Karpas-422 (cell line): ENCODE results near the gene SDHAF2. TPM values are rescaled to one million over a fixed set of nuclear protein-coding genes. Genes with fewer than 3 reads are reported as not detected.

ENCODE experiments used
- DNase-seq: peaks from one replicate; pipeline ENCODE4 v3.0.0-alpha.2; 2015
- H2AFZ ChIP-seq: fragments of 200-600 bp; sonication (generic); 2 replicates; pipeline ENCODE4 v1.6.1; 2014; ENCODE audit warnings: antibody characterized with exemption, low read length, mixed read lengths
- H3K27ac ChIP-seq: fragments of 200-600 bp; sonication (generic); 2 replicates; pipeline ENCODE4 v1.5.1; 2014; ENCODE audit warnings: mild to moderate bottlenecking, low read length, moderate library complexity
- H3K27me3 ChIP-seq: fragments of 200-600 bp; sonication (generic); 2 replicates; pipeline ENCODE4 v1.6.1; 2014; ENCODE audit warnings: low read length, mixed read lengths
- H3K36me3 ChIP-seq: fragments of 200-600 bp; sonication (generic); 2 replicates; pipeline ENCODE4 v1.6.1; 2014; ENCODE audit warnings: low read length, mixed read lengths; ENCODE audit not compliant: insufficient read depth
- H3K4me1 ChIP-seq: fragments of 200-600 bp; sonication (generic); 2 replicates; pipeline ENCODE4 v1.6.1; 2014; ENCODE audit warnings: mild to moderate bottlenecking, low read length, mixed read lengths
- H3K4me2 ChIP-seq: fragments of 200-600 bp; sonication (generic); 2 replicates; pipeline ENCODE4 v1.6.1; 2014; ENCODE audit warnings: low read length, low read depth, mild to moderate bottlenecking; ENCODE audit not compliant: poor library complexity, severe bottlenecking
- H3K4me3 ChIP-seq: fragments of 200-600 bp; sonication (generic); 2 replicates; pipeline ENCODE4 v1.5.1; 2014; ENCODE audit warnings: mild to moderate bottlenecking, antibody characterized with exemption, low read length, mixed read lengths
- H3K79me2 ChIP-seq: fragments of 200-600 bp; sonication (generic); 2 replicates; pipeline ENCODE4 v1.6.1; 2014; ENCODE audit warnings: mild to moderate bottlenecking, low read length, mixed read lengths
- H3K9ac ChIP-seq: fragments of 200-600 bp; sonication (generic); 2 replicates; pipeline ENCODE4 v1.6.0; 2014; ENCODE audit warnings: low read length
- H3K9me2 ChIP-seq: fragments of 200-600 bp; sonication (generic), shearing (Covaris generic); replicated peaks from 2 replicates; pipeline ENCODE4 v1.6.0; 2014; ENCODE audit warnings: mild to moderate bottlenecking, low read length, moderate library complexity; ENCODE audit not compliant: insufficient read depth
- H3K9me3 ChIP-seq: fragments of 300-700, 200-600 bp; sonication (generic); 2 replicates; pipeline ENCODE4 v1.6.1; 2014; ENCODE audit warnings: low read length, mixed read lengths
- H4K20me1 ChIP-seq: fragments of 200-600 bp; sonication (generic); 2 replicates; pipeline ENCODE4 v1.6.1; 2014; ENCODE audit warnings: mild to moderate bottlenecking, antibody characterized with exemption, low read length, low read depth; ENCODE audit not compliant: insufficient read depth
- total RNA-seq: library from RNA; depleted of rRNA; stranded (reverse); fragments of >200 nt; shearing (Covaris generic); gene quantifications from 2 replicates; pipeline ENCODE4 v1.2.3, GENCODE V29; 2014; ENCODE audit warnings: low replicate concordance

Gene SDHAF2
- total RNA-seq, 1 experiment from 2014 or later = 25.3 TPM

DNA sequence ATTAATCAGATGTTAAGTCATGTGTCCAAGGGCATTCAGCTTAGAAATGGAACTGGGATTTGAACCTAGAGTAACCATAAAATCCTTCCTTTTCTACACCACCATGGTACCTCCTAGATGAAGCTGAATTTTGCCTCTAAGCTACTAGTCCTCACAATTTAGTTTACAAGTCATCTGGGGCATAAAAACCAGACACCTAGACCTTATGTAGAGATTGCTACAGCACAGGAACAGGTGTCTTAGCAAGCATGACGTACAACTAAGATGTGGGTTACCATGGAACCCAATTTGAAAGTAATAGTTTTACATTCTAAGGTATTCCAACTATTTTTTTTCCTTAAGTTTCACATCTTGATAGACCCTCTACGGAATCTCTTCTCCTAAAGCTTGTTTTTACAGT is 28.4 kb upstream of the SDHAF2 start:
- no peak overlapping the region for H3K27ac ChIP-seq

DNA sequence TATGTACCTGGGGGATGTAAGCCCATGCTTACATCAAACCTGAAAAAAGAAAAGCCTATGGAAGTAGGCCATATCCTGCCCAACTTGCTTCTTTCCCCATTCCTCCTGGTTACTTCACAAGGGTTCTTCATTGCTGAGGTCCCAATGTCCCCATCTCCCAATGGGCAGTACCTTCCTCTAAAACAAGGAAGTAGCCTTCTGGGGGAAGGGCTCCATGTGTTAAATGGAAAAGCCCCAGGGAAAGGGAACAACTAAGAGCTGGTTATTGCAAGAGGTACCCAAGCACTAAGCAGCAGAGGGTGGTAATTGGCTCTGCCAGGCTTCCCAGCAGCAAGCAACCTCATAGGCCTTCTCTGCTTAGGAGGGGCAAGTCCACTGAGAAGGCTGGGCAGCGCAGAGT is 26.3 kb upstream of the SDHAF2 start:
- Histone ChIP-seq H3K4me3 (no peak overlapping the region), H3K9me2 (no peaks in the 10 kb centered on the region), H3K9me3 (no peaks in the 10 kb centered on the region), H3K27me3 (no peaks in the 10 kb centered on the region), H2AFZ (no peak overlapping the region), H4K20me1 (0 out of 2 replicates have a peak, but pooled peaks cover 6% of the 10 kb centered on the region), H3K79me2 (peaks cover 3% of the 10 kb centered on the region), H3K4me1 (no peaks in the 10 kb centered on the region), H3K9ac (no peak overlapping the region), H3K36me3 (peaks cover 49% of the 10 kb centered on the region; the same call in 1 of the 2 replicates), H3K4me2 (no peak overlapping the region), H3K27ac (no peak overlapping the region)
- DNase-seq = no peak

More for the DNA sequence above, 28.4 kb upstream of the SDHAF2 start:
- Histone ChIP-seq H4K20me1 (no peaks in the 10 kb centered on the region), H3K79me2 (no peaks in the 10 kb centered on the region; the same call in 1 of the 2 replicates), H3K9me3 (no peaks in the 10 kb centered on the region), H2AFZ (no peak overlapping the region), H3K4me2 (no peak overlapping the region), H3K9ac (no peak overlapping the region), H3K27me3 (no peaks in the 10 kb centered on the region), H3K36me3 (peaks cover 34% of the 10 kb centered on the region; the same call in 1 of the 2 replicates), H3K9me2 (no peaks in the 10 kb centered on the region), H3K4me1 (no peaks in the 10 kb centered on the region), H3K4me3 (no peak overlapping the region)
- DNase-seq = no peak

DNA sequence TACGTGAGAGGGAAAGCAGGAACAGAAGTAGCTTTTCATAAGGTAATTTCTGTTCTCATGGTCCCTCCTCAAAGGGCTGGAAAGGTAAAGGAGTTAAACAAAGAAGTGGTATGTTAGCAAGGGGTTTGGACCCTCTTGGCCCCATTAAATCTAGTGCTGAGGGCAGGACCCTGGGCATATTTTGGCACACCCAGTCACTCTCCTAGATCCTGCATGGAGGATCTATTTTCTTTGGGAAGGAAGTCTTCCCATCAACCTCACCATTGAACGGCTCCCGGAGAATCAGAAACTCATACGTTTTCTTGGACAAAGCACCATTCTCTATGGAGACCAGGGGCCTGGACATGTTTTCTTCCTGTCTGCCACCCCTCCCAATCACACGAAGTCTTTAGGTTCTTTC is 25.8 kb upstream of the SDHAF2 start:
- H3K9me2 ChIP-seq = no peaks in the 10 kb centered on the region
- no peak overlapping the region for H3K27ac ChIP-seq
- H4K20me1 ChIP-seq = 0 out of 2 replicates have a peak, but pooled peaks cover 6% of the 10 kb centered on the region
- no peak overlapping the region for H3K4me3 ChIP-seq
- H3K9ac ChIP-seq = no peak overlapping the region
- H3K4me1 ChIP-seq = no peaks in the 10 kb centered on the region
- no peak overlapping the region for H2AFZ ChIP-seq
- H3K36me3 ChIP-seq = peaks cover 53% of the 10 kb centered on the region; the same call in 1 of the 2 replicates
- H3K9me3 ChIP-seq = no peaks in the 10 kb centered on the region
- H3K4me2 ChIP-seq = no peak overlapping the region
- H3K27me3 ChIP-seq = no peaks in the 10 kb centered on the region
- DNase-seq = no peak
- peaks cover 3% of the 10 kb centered on the region for H3K79me2 ChIP-seq

DNA sequence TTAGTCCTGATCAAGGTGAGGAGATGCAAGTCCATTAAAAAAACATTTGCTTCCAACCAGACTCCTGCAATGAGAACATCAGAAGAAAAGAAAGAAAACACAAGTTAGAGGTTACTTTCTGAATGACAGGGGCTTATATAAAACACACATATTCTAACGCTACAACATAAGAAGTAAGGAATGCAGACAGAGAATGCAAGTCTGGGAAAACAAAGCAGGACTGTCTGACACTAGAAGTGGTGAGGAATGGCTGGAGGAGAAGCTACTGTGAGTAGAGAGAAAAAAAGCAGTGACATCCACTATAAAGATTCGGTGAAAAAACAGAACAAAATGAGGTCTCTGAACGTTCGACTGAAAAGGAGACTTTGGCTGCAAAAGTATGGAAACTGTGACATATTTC is 25.3 kb upstream of the SDHAF2 start:
- Histone ChIP-seq H4K20me1 (0 out of 2 replicates have a peak, but pooled peaks cover 6% of the 10 kb centered on the region), H3K27me3 (no peaks in the 10 kb centered on the region), H3K4me2 (no peak overlapping the region), H3K79me2 (peaks cover 3% of the 10 kb centered on the region), H2AFZ (no peak overlapping the region), H3K4me1 (no peaks in the 10 kb centered on the region), H3K9ac (no peak overlapping the region), H3K4me3 (no peak overlapping the region), H3K27ac (no peak overlapping the region), H3K36me3 (peaks cover 53% of the 10 kb centered on the region; the same call in 1 of the 2 replicates), H3K9me2 (no peaks in the 10 kb centered on the region), H3K9me3 (no peaks in the 10 kb centered on the region)
- no peak for DNase-seq

DNA sequence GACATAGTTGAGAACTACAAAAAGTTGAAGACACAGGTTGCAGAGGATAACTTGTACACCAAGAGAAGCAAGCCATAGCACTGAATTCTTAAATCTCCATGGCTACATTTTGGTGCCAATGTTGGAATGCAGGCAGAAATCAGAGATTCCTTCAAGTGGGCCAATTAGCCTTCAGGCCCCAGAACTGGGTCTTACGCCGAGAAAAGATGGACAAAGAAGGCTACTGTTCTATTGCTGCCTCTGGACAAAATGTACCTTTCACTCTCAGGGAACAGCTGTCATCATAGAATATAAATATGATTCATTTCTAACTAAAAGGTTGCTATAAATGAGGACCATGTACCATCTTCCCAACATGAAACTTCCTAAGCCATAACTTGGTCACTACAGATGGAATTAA is 23.9 kb upstream of the SDHAF2 start:
- no peaks in the 10 kb centered on the region for H3K27me3 ChIP-seq

DNA sequence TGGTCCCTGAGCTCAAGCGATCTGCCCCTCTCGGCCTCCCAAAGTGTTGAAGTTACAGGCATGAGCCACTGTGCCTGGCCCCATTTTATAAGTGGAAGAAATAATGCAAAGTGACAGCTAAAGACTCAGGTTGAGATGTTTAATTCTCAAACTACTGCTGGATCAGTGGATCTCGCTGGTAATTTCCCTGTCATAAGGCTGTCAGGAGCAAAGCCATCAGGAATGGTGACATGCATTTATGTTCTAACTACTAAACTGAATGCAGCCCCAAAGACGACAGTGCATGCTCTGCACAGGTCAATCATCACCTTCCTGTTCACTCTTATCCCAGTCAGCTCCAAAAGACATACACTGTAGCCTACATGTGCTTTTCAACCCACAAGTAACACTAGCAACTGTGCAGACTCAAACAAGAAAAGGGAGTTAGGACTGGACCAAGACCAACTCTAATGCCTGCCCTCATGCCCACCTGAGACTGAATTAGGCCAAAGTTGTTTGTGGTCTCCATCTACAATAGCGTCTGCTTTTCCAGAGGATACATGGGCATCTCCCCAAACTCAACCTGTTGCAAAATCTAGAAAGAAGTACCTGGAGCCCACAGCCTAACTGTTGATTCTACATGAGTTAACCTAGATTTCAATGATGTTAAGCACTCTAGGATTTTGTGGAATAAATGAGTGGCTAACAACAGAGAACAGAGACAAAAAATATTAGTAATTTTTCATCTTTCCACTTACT is 22.8 kb upstream of the SDHAF2 start:
- H3K79me2 ChIP-seq = peaks cover 3% of the 10 kb centered on the region

More for the DNA sequence above, 23.9 kb upstream of the SDHAF2 start:
- Histone ChIP-seq H3K27ac (no peak overlapping the region), H3K9ac (no peak overlapping the region), H4K20me1 (0 out of 2 replicates have a peak, but pooled peaks cover 6% of the 10 kb centered on the region), H3K36me3 (peaks cover 64% of the 10 kb centered on the region), H3K9me3 (no peaks in the 10 kb centered on the region), H3K9me2 (no peaks in the 10 kb centered on the region), H3K4me2 (no peak overlapping the region), H3K79me2 (peaks cover 3% of the 10 kb centered on the region), H3K4me3 (no peak overlapping the region), H2AFZ (no peak overlapping the region), H3K4me1 (no peaks in the 10 kb centered on the region)
- no peak for DNase-seq

DNA sequence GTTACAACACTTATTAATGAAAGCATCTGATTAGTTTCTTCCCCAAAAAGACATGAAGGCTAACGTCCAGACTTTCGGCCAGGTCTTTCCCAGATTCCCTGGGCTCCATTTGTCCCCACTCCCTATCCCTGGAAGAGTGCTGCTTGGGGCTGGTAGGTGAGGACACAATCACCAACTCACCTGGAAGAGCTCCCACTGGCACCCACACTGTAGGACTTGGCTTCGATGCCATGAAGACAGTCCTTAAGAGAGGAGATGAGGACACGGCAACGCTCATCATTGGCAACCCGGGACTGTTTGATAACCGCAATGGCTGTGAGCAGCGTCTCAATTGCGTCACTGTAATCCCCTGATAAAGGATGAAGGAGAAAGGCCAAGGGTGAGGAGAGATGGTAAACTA is 18.3 kb upstream of the SDHAF2 start:
- no peaks in the 10 kb centered on the region for H3K9me3 ChIP-seq
- no peak overlapping the region for H3K4me3 ChIP-seq
- H2AFZ ChIP-seq = no peak overlapping the region
- peaks cover 14% of the 10 kb centered on the region for H3K79me2 ChIP-seq
- H4K20me1 ChIP-seq = peaks cover 10% of the 10 kb centered on the region; the same call in 1 of the 2 replicates
- H3K27ac ChIP-seq = no peak overlapping the region
- H3K27me3 ChIP-seq = no peaks in the 10 kb centered on the region
- no peaks in the 10 kb centered on the region for H3K4me1 ChIP-seq
- H3K4me2 ChIP-seq = no peak overlapping the region
- H3K36me3 ChIP-seq = peaks cover 78% of the 10 kb centered on the region
- H3K9ac ChIP-seq = no peak overlapping the region
- DNase-seq = no peak
- H3K9me2 ChIP-seq = no peaks in the 10 kb centered on the region

More for the DNA sequence above, 22.8 kb upstream of the SDHAF2 start:
- Histone ChIP-seq H3K27ac (no peak overlapping the region), H2AFZ (no peak overlapping the region), H3K9me3 (no peaks in the 10 kb centered on the region), H3K36me3 (peaks cover 74% of the 10 kb centered on the region), H3K4me2 (no peak overlapping the region), H3K4me1 (no peaks in the 10 kb centered on the region), H3K9ac (no peak overlapping the region), H4K20me1 (0 out of 2 replicates have a peak, but pooled peaks cover 6% of the 10 kb centered on the region), H3K27me3 (no peaks in the 10 kb centered on the region), H3K9me2 (no peaks in the 10 kb centered on the region), H3K4me3 (no peak overlapping the region)
- no peak for DNase-seq

DNA sequence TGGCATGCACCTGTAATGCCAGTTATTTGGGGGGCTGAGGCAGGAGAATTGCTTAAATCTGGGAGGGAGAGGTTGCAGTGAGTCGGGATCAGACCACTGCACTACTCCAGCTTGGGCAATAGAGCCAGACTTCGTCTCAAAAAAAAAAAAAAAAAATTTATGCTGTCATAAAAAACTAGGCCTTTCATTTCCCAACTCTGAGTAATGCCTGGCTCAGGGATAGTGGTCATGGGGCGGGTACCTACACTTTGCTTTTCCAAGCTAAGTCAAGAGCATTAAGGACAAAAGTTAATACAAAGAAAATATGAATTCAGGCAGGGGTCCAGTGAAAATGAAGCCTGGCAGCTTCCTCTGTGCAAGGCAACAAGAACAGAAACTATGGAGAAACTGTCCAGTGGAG is 16.4 kb upstream of the SDHAF2 start:
- Histone ChIP-seq H3K9me3 (no peaks in the 10 kb centered on the region), H3K79me2 (peaks cover 29% of the 10 kb centered on the region), H3K9ac (no peak overlapping the region), H3K36me3 (peaks cover 84% of the 10 kb centered on the region), H3K9me2 (no peaks in the 10 kb centered on the region), H3K4me2 (no peak overlapping the region), H2AFZ (no peak overlapping the region), H4K20me1 (peaks cover 22% of the 10 kb centered on the region), H3K27me3 (no peaks in the 10 kb centered on the region), H3K4me1 (no peaks in the 10 kb centered on the region), H3K27ac (no peak overlapping the region), H3K4me3 (no peak overlapping the region)
- no peak for DNase-seq
